GM19351 (cell line): ENCODE data around the gene CDKAL1.
"Not testable (repeated sequence)": the region's sequence is repeated elsewhere in the genome, so short reads cannot be mapped to it uniquely, and the experiment has no call there.

Experiments
- ATAC-seq: cut with Tn5 transposase; IDR thresholded peaks from one replicate; pipeline ENCODE4 v1.9.1; 2021; ENCODE audit warnings: mild to moderate bottlenecking, moderate library complexity; ENCODE audit not compliant: unreplicated experiment

The CDKAL1 gene

GRCh38 chr6:20732896-20733295, 198.6 kb downstream of the CDKAL1 start:
- ATAC-seq = no peak

- no peak for ATAC-seq
Measured at GRCh38 chr6:20737912-20738311, 203.7 kb downstream of the CDKAL1 start.

GRCh38 chr6:20740088-20740487, 205.8 kb downstream of the CDKAL1 start:
- ATAC-seq = no peak

- no peak for ATAC-seq
Measured at GRCh38 chr6:20740727-20741126, 206.5 kb downstream of the CDKAL1 start.

- ATAC-seq = no peak
Measured at GRCh38 chr6:20741490-20741889, 207.2 kb downstream of the CDKAL1 start.

GRCh38 chr6:20744911-20745557, 210.8 kb downstream of the CDKAL1 start:
- no peak for ATAC-seq

GRCh38 chr6:20746024-20746423, 211.8 kb downstream of the CDKAL1 start:
- no peak for ATAC-seq

- no peak for ATAC-seq
Measured at GRCh38 chr6:20746805-20747558, 212.7 kb downstream of the CDKAL1 start.

- ATAC-seq = no peak
Measured at GRCh38 chr6:20747991-20748390, 213.7 kb downstream of the CDKAL1 start.

GRCh38 chr6:20751293-20751935, 217.2 kb downstream of the CDKAL1 start:
- ATAC-seq = no peak

GRCh38 chr6:20755631-20756030, 221.4 kb downstream of the CDKAL1 start:
- no peak for ATAC-seq

GRCh38 chr6:20756584-20757147, 222.4 kb downstream of the CDKAL1 start:
- not testable (repeated sequence) for ATAC-seq

- no peak for ATAC-seq
Measured at GRCh38 chr6:20757761-20758160, 223.5 kb downstream of the CDKAL1 start.

- ATAC-seq = no peak
Measured at GRCh38 chr6:20763296-20763695, 229.0 kb downstream of the CDKAL1 start.

GRCh38 chr6:20769631-20770030, 235.4 kb downstream of the CDKAL1 start:
- ATAC-seq = no peak

GRCh38 chr6:20770773-20771172, 236.5 kb downstream of the CDKAL1 start:
- ATAC-seq = no peak

- ATAC-seq = no peak
Measured at GRCh38 chr6:20771409-20771808, 237.2 kb downstream of the CDKAL1 start.

GRCh38 chr6:20773822-20774221, 239.6 kb downstream of the CDKAL1 start:
- no peak for ATAC-seq

- ATAC-seq = no peak
Measured at GRCh38 chr6:20775981-20776380, 241.7 kb downstream of the CDKAL1 start.

- no peak for ATAC-seq
Measured at GRCh38 chr6:20777801-20778200, 243.5 kb downstream of the CDKAL1 start.

GRCh38 chr6:20778459-20778858, 244.2 kb downstream of the CDKAL1 start:
- ATAC-seq = no peak

GRCh38 chr6:20778912-20779311, 244.7 kb downstream of the CDKAL1 start:
- ATAC-seq = no peak
